Neural cell (in vitro differentiated cells): ENCODE measurements around the gene SNX21.

Experiments
- CTCF ChIP-seq: fragments of 450-650 bp; IDR thresholded peaks from 2 replicates; pipeline ENCODE4 v1.5.1; 2014; ENCODE audit warnings: antibody characterized with exemption, mild to moderate bottlenecking, moderate library complexity; ENCODE audit not compliant: poor library complexity, severe bottlenecking
- EP300 ChIP-seq: fragments of 450-650 bp; conservative IDR thresholded peaks from 2 replicates; pipeline ENCODE4 v1.6.1; 2014; ENCODE audit warnings: antibody characterized with exemption, mild to moderate bottlenecking, moderate library complexity; ENCODE audit not compliant: poor library complexity, severe bottlenecking
- EZH2 ChIP-seq: fragments of 200-600, 300-800 bp; shearing (Covaris generic), sonication (generic); IDR thresholded peaks from 2 replicates; pipeline ENCODE4 v1.6.1; 2014; ENCODE audit warnings: antibody characterized with exemption, low read length, borderline replicate concordance, mild to moderate bottlenecking; ENCODE audit not compliant: insufficient read depth, poor library complexity, severe bottlenecking
- MXI1 ChIP-seq: fragments of 450-650 bp; conservative IDR thresholded peaks from 2 replicates; pipeline ENCODE4 v1.6.1; 2014; ENCODE audit warnings: antibody characterized with exemption, mild to moderate bottlenecking; ENCODE audit not compliant: poor library complexity, severe bottlenecking
- POLR2AphosphoS5 ChIP-seq: IDR thresholded peaks from 2 replicates; pipeline ENCODE4 v1.6.1; 2012
- RAD21 ChIP-seq: fragments of 450-650 bp; conservative IDR thresholded peaks from 2 replicates; pipeline ENCODE4 v1.6.1; 2014; ENCODE audit warnings: antibody characterized with exemption, mild to moderate bottlenecking, moderate library complexity
- REST ChIP-seq: IDR thresholded peaks from 2 replicates; pipeline ENCODE4 v1.6.1; 2012; ENCODE audit warnings: borderline replicate concordance
- SMC3 ChIP-seq: fragments of 450-650 bp; conservative IDR thresholded peaks from 2 replicates; pipeline ENCODE4 v1.6.1; 2014; ENCODE audit warnings: antibody characterized with exemption, mild to moderate bottlenecking, moderate library complexity; ENCODE audit not compliant: poor library complexity
- TAF1 ChIP-seq: IDR thresholded peaks from 2 replicates; pipeline ENCODE4 v1.6.1; 2012; ENCODE audit warnings: low read depth

- no peak for TF ChIP-seq CTCF
- no peak for TF ChIP-seq EZH2
- TF ChIP-seq RAD21: no peak
- TF ChIP-seq TAF1: no peak
- no peak for TF ChIP-seq EP300
- TF ChIP-seq POLR2AphosphoS5: no peak
- peak; percentile 25 for TF ChIP-seq MXI1
- no peak for TF ChIP-seq REST
- TF ChIP-seq SMC3: no peak
Measured at GRCh38 chr20:45833030-45833882, at the start of gene SNX21.
